ENCODE measurements around the gene ARHGEF6.

GRCh38 chrX:136766785-136767103 is 14.0 kb downstream of the ARHGEF6 start:
- TF ChIP-seq POLR2A (IDR thresholded peaks at IDR 0.05) (no peak), CTCF (IDR thresholded peaks at IDR 0.05) (no peak)
